Epidermal melanocyte (primary cell): ENCODE results near the gene RAB8A.
"Not testable (repeated sequence)": the region's sequence is repeated elsewhere in the genome, so short reads cannot be mapped to it uniquely, and the experiment has no call there.

ENCODE experiments used
- DNase-seq: peaks from one replicate; pipeline ENCODE4 v3.0.0; 2011; ENCODE audit warnings: low spot score; ENCODE audit not compliant: insufficient read length

RAB8A gene

DNA sequence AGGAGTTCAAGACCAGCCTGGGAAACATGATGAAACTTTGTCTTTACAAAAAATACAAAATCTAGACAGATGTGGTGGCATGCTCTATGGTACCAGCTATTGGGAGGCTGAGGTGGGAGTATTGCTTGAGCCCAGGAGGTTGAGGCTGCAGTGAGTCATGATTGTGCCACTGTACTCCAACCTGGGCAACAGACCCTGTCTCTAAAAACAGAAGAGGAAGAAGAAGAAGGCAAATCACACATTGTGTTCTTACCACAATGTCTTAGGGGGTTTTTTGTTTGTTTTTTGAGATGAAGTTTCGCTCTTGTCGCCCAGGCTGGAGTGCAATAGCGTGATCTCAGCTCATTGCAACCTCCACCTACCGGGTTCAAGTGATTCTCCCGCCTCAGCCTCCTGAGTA is 67.2 kb downstream of the RAB8A start:
- not testable (repeated sequence) for DNase-seq

DNA sequence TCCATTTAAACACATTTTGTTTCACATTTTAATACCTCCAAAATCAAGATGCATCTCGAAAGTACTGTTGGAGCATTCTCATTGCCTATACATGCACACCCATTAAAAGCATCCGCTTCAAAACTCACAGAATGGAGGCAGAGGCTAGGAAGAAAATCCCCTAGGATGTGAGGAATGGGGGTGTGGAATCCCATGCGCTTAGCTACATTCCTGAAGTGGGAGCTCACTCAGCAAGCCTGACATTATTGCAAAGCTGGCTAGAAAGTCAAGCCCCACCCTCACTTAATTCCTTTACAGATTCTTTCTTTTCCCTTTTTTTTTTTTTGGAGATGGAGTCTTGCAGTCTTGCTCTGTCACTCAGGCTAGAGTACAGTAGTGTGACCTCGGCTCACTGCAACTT is 68.9 kb downstream of the RAB8A start:
- DNase-seq, result no peak
